H9 (cell line): Measurements from ENCODE around the gene NKAIN2. TPM values are rescaled to one million over a fixed set of nuclear protein-coding genes. Genes with fewer than 3 reads are reported as not detected.

Experiments
- DNase-seq: peaks from one replicate; pipeline ENCODE4 v3.0.0-alpha.2; 2017
- H2AFZ ChIP-seq: one replicate; pipeline ENCODE4 v1.6.1; 2013; ENCODE audit warnings: mild to moderate bottlenecking, low read length, control low read depth, moderate library complexity
- H2AK5ac ChIP-seq: 2 replicates; pipeline ENCODE4 v1.6.1; 2013; ENCODE audit warnings: low read length, control low read depth, mixed read lengths; ENCODE audit not compliant: insufficient read length
- H2BK120ac ChIP-seq: one replicate; pipeline ENCODE4 v1.6.1; 2013; ENCODE audit warnings: low read depth, mild to moderate bottlenecking, low read length, control low read depth, inconsistent platforms; ENCODE audit not compliant: poor library complexity, severe bottlenecking
- H2BK12ac ChIP-seq: 2 replicates; pipeline ENCODE4 v1.6.1; 2013; ENCODE audit warnings: low read length, control low read depth, mixed read lengths, low read depth; ENCODE audit not compliant: insufficient read length
- H2BK15ac ChIP-seq: 2 replicates; pipeline ENCODE4 v1.6.1; 2013; ENCODE audit warnings: low read depth, low read length, control low read depth
- H2BK20ac ChIP-seq: one replicate; pipeline ENCODE4 v1.6.1; 2013; ENCODE audit warnings: low read depth, mild to moderate bottlenecking, low read length, control low read depth, inconsistent platforms; ENCODE audit not compliant: poor library complexity, severe bottlenecking
- H2BK5ac ChIP-seq: 2 replicates; pipeline ENCODE4 v1.6.1; 2013; ENCODE audit warnings: low read length, control low read depth, mixed read lengths; ENCODE audit not compliant: insufficient read length
- H3K14ac ChIP-seq: 2 replicates; pipeline ENCODE4 v1.6.1; 2013; ENCODE audit warnings: low read length, control low read depth; ENCODE audit not compliant: insufficient read depth
- H3K18ac ChIP-seq: 2 replicates; pipeline ENCODE4 v1.6.1; 2013; ENCODE audit warnings: low read depth, mild to moderate bottlenecking, mixed read lengths, low read length, control low read depth; ENCODE audit not compliant: insufficient read length
- H3K23ac ChIP-seq: 2 replicates; pipeline ENCODE4 v1.6.1; 2013; ENCODE audit warnings: low read length, control low read depth, mixed read lengths, low read depth; ENCODE audit not compliant: insufficient read length
- H3K23me2 ChIP-seq: 2 replicates; pipeline ENCODE4 v1.6.1; 2013; ENCODE audit warnings: low read depth, mild to moderate bottlenecking, mixed read lengths, low read length, control low read depth; ENCODE audit not compliant: insufficient read length, poor library complexity, severe bottlenecking
- H3K27ac ChIP-seq: 2 replicates; pipeline ENCODE4 v1.5.1; 2013; ENCODE audit warnings: low read length, control low read depth, mixed read lengths, low read depth; ENCODE audit not compliant: insufficient read length
- H3K27me3 ChIP-seq: 2 replicates; pipeline ENCODE4 v1.6.1; 2013; ENCODE audit warnings: low read length, control low read depth, inconsistent platforms; ENCODE audit not compliant: insufficient read depth
- H3K4ac ChIP-seq: 2 replicates; pipeline ENCODE4 v1.6.1; 2013; ENCODE audit warnings: low read depth, mild to moderate bottlenecking, control low read depth, inconsistent platforms, low read length, moderate library complexity
- H3K4me1 ChIP-seq: 2 replicates; pipeline ENCODE4 v1.6.1; 2013; ENCODE audit warnings: low read length, control low read depth, inconsistent platforms; ENCODE audit not compliant: insufficient read depth
- H3K4me2 ChIP-seq: 2 replicates; pipeline ENCODE4 v1.6.1; 2013; ENCODE audit warnings: low read length, control low read depth, mixed read lengths; ENCODE audit not compliant: insufficient read length, insufficient read depth
- H3K56ac ChIP-seq: 2 replicates; pipeline ENCODE4 v1.6.1; 2013; ENCODE audit warnings: low read depth, mild to moderate bottlenecking, mixed read lengths, low read length, control low read depth; ENCODE audit not compliant: insufficient read length
- H3K79me1 ChIP-seq: 2 replicates; pipeline ENCODE4 v1.6.1; 2013; ENCODE audit warnings: low read depth, mild to moderate bottlenecking, moderate library complexity, low read length, control low read depth, inconsistent platforms; ENCODE audit not compliant: insufficient read depth, poor library complexity, severe bottlenecking
- H3K79me2 ChIP-seq: 2 replicates; pipeline ENCODE4 v1.6.1; 2013; ENCODE audit warnings: low read length, control low read depth, inconsistent platforms; ENCODE audit not compliant: insufficient read depth
- H3K9ac ChIP-seq: 2 replicates; pipeline ENCODE4 v1.6.1; 2013; ENCODE audit warnings: low read length, control low read depth, mixed read lengths; ENCODE audit not compliant: insufficient read length; ENCODE audit errors: extremely low read depth
- H3K9me3 ChIP-seq: one replicate; pipeline ENCODE4 v1.6.1; 2013; ENCODE audit warnings: low read depth, low read length, inconsistent platforms; ENCODE audit not compliant: control insufficient read depth
- H3T11ph ChIP-seq: one replicate; pipeline ENCODE4 v1.6.1; 2013; ENCODE audit warnings: mild to moderate bottlenecking, low read length, control low read depth, inconsistent platforms
- H4K20me1 ChIP-seq: one replicate; pipeline ENCODE4 v1.6.1; 2013; ENCODE audit not compliant: control insufficient read depth, insufficient read length, insufficient read depth
- H4K5ac ChIP-seq: 2 replicates; pipeline ENCODE4 v1.6.1; 2013; ENCODE audit warnings: low read depth, mild to moderate bottlenecking, mixed read lengths, low read length, control low read depth; ENCODE audit not compliant: insufficient read length
- H4K8ac ChIP-seq: replicated peaks from 2 replicates; pipeline ENCODE4 v1.6.1; 2013; ENCODE audit warnings: low read length, control low read depth, mixed read lengths, low read depth; ENCODE audit not compliant: insufficient read length
- H4K91ac ChIP-seq: 2 replicates; pipeline ENCODE4 v1.6.1; 2013; ENCODE audit warnings: low read depth, mild to moderate bottlenecking, moderate library complexity, mixed read lengths, low read length, control low read depth; ENCODE audit not compliant: insufficient read length
- H3K27ac Mint-ChIP-seq, 3 experiments: 2 replicates in 2 of 3; 3 replicates in 1 of 3; pipeline ENCODE4 v1.8.0; 2020 to 2021; ENCODE audit warnings: mixed read lengths in 3 of 3, mild to moderate bottlenecking in 1 of 3, moderate library complexity in 1 of 3
- H3K27me3 Mint-ChIP-seq: 2 replicates; pipeline ENCODE4 v1.8.0; 2021; ENCODE audit warnings: low read depth, mild to moderate bottlenecking, moderate library complexity, mixed read lengths
- H3K36me3 Mint-ChIP-seq, 3 experiments: 2 replicates in 2 of 3; 3 replicates in 1 of 3; pipeline ENCODE4 v1.8.0; 2020 to 2021; ENCODE audit warnings: low read depth in 3 of 3, mixed read lengths in 3 of 3; ENCODE audit not compliant: insufficient read depth in 1 of 3
- H3K4me1 Mint-ChIP-seq, 2 experiments: 2 replicates each; pipeline ENCODE4 v1.8.0; 2020; ENCODE audit warnings: mixed read lengths in 2 of 2
- H3K4me3 Mint-ChIP-seq, 2 experiments: 2 replicates in 1 of 2; 3 replicates in 1 of 2; pipeline ENCODE4 v1.8.0; 2020 to 2021; ENCODE audit warnings: mild to moderate bottlenecking in 2 of 2, mixed read lengths in 2 of 2, moderate library complexity in 1 of 2
- H3K9me3 Mint-ChIP-seq, 2 experiments: 2 replicates in 1 of 2; 3 replicates in 1 of 2; pipeline ENCODE4 v1.8.0; 2020; ENCODE audit warnings: mild to moderate bottlenecking in 2 of 2, mixed read lengths in 2 of 2, moderate library complexity in 1 of 2
- WGBS: extraction: QIAGEN DNeasy Blood & Tissue Kit; methylation state at CpG from one replicate; pipeline ENCODE4 v1.1.7; 2013; ENCODE audit warnings: missing lambda C conversion rate, low lambda C conversion rate, mixed read lengths; ENCODE audit not compliant: insufficient read length; ENCODE audit errors: extremely low coverage; 5-methylcytosine and 5-hydroxymethylcytosine counted together
- total RNA-seq: library from RNA; stranded (reverse); gene quantifications from 2 replicates; pipeline ENCODE4 v1.2.1, GENCODE V29; 2021
- TF ChIP-seq, protein P1 (sequence below): fragments of 200-600 bp; sonication (generic); conservative IDR thresholded peaks from 3 replicates; pipeline ENCODE4 v1.8.0; 2021; ENCODE audit warnings: antibody characterized with exemption, mild to moderate bottlenecking

NKAIN2 gene
- total RNA-seq, 1 experiment from 2014 or later, result 0.17 TPM

DNA sequence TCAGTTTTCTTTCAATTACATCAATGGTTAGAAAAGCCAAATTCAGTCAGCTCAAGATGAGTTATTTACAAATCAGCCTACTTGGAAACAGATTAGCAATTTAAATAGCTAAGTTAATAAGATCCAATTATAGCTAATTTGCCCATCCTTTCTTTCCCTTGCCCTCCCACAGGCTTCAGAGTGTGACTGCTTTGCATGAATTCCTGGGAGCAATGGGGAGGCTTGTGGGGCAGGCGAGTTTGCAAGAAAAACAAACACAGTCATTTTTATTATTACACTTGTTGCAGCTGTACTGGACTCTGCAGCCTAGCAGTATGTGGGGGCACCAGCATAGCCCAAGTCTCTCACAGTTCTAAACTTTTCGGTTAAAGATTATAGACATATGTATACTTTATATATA is 219.0 kb downstream of the NKAIN2 start:
- Histone ChIP-seq H2AK5ac (no peak overlapping the region), H2BK12ac (no peak overlapping the region), H3K4me1 (no peaks in the 10 kb centered on the region), H3K27ac (no peak overlapping the region), H2BK15ac (no peak overlapping the region), H3K23me2 (no peaks in the 10 kb centered on the region), H3K18ac (no peak overlapping the region), H3K4ac (no peak overlapping the region), H3K9me3 (no peaks in the 10 kb centered on the region), H3K27me3 (no peaks in the 10 kb centered on the region), H2AFZ (no peak overlapping the region), H3K56ac (no peak overlapping the region), H3K23ac (no peak overlapping the region), H3K79me1 (no peaks in the 10 kb centered on the region), H2BK120ac (no peak overlapping the region), H3K4me2 (no peak overlapping the region), H4K5ac (no peak overlapping the region), H2BK20ac (no peak overlapping the region), H3K14ac (no peak overlapping the region), H4K91ac (no peak overlapping the region), H2BK5ac (no peak overlapping the region), H3K79me2 (no peaks in the 10 kb centered on the region), H3T11ph (no peak overlapping the region), H3K9ac (no peak overlapping the region), H4K20me1 (no peaks in the 10 kb centered on the region), H4K8ac (no peak overlapping the region)
- no peak overlapping the region for H3K4me3 Mint-ChIP-seq
- H3K9me3 Mint-ChIP-seq, result peaks cover 8 to 10% of the 10 kb centered on the region in 2 experiments; a peak in 3 of 5 replicates
- H3K27ac Mint-ChIP-seq, result no peak overlapping the region
- TF ChIP-seq, protein P1, sequence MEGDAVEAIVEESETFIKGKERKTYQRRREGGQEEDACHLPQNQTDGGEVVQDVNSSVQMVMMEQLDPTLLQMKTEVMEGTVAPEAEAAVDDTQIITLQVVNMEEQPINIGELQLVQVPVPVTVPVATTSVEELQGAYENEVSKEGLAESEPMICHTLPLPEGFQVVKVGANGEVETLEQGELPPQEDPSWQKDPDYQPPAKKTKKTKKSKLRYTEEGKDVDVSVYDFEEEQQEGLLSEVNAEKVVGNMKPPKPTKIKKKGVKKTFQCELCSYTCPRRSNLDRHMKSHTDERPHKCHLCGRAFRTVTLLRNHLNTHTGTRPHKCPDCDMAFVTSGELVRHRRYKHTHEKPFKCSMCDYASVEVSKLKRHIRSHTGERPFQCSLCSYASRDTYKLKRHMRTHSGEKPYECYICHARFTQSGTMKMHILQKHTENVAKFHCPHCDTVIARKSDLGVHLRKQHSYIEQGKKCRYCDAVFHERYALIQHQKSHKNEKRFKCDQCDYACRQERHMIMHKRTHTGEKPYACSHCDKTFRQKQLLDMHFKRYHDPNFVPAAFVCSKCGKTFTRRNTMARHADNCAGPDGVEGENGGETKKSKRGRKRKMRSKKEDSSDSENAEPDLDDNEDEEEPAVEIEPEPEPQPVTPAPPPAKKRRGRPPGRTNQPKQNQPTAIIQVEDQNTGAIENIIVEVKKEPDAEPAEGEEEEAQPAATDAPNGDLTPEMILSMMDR, result no peak
- WGBS, result no CpG with 5 or more reads among the region's 2 CpGs
- peaks cover 0 to 6% (median 4%) of the 10 kb centered on the region in 3 experiments; a peak in 3 of 7 replicates for H3K36me3 Mint-ChIP-seq
- no peaks in the 10 kb centered on the region for H3K27me3 Mint-ChIP-seq
- DNase-seq, result no peak
- H3K4me1 Mint-ChIP-seq, result peaks cover 4 to 6% of the 10 kb centered on the region in 2 experiments; a peak in 3 of 4 replicates
